Neutrophil (primary cell): Measurements from ENCODE around the gene MEGF11.

Experiments
- H3K27ac ChIP-seq: fragments of 200-600 bp; sonication (generic); 2 replicates; pipeline ENCODE4 v1.5.1; 2016; ENCODE audit warnings: mild to moderate bottlenecking, moderate library complexity
- H3K27me3 ChIP-seq: fragments of 200-600 bp; sonication (generic); 2 replicates; pipeline ENCODE4 v1.6.0; 2016; ENCODE audit warnings: mild to moderate bottlenecking
- H3K36me3 ChIP-seq: fragments of 200-600 bp; sonication (generic); 2 replicates; pipeline ENCODE4 v1.5.1; 2017
- H3K4me1 ChIP-seq, 2 experiments: fragments of 200-600 bp in 1 of 2; sonication (generic) in 1 of 2; 1 replicate in 1 of 2; 2 replicates in 1 of 2; pipeline versions ENCODE4 v1.5.1 to v1.6.1; 2013 to 2016; ENCODE audit warnings: low read depth in 1 of 2, low read length in 1 of 2, mild to moderate bottlenecking in 1 of 2, moderate library complexity in 1 of 2; ENCODE audit not compliant: control insufficient read depth in 1 of 2, insufficient read depth in 1 of 2
- H3K4me3 ChIP-seq, 2 experiments: fragments of 200-600 bp in 1 of 2; sonication (generic) in 1 of 2; 1 replicate in 1 of 2; 2 replicates in 1 of 2; pipeline ENCODE4 v1.5.1; 2013 to 2016; ENCODE audit warnings: low read depth in 1 of 2, low read length in 1 of 2, mild to moderate bottlenecking in 1 of 2, moderate library complexity in 1 of 2
- H3K9me3 ChIP-seq: fragments of 200-600 bp; sonication (generic); 2 replicates; pipeline ENCODE4 v1.5.1; 2016
- TF ChIP-seq, protein P1 (sequence below): fragments of 200-600 bp; sonication (generic); IDR thresholded peaks from 2 replicates; pipeline ENCODE4 v1.5.1; 2016; ENCODE audit warnings: antibody characterized with exemption

The MEGF11 gene

DNA sequence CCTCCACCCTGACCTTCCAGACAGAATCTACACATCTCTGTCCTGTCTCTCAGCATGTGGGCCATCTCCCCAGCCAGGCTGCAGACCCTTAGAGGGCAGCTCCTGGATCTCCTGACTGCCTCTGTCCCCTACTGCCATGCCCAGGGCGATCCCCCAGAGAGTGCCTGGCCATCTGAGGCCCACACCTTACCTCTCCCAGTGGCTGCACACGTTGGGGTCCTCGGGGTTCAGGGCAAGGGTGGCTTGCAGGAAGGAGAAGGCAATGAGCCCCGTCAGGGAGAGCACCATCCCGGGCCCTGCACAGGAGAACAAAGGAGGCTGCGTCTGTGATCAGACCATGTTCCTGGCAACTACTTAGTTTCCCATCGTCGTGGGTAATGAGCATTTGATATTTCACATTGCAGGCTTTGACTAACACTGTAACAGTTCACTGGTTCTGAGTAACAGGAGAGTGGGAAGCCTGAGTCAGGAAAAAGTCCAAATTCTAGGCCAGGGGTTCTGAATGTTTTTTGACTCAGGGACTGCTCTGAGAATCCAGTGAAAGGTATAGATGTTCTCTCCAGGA is 125.4 kb downstream of the MEGF11 start:
- Histone ChIP-seq H3K9me3 (no peaks in the 10 kb centered on the region), H3K36me3 (no peaks in the 10 kb centered on the region), H3K27me3 (peaks cover 18% of the 10 kb centered on the region), H3K4me1 (no peaks in the 10 kb centered on the region), H3K4me3 (no peak overlapping the region), H3K27ac (no peak overlapping the region)
- TF ChIP-seq, protein P1, sequence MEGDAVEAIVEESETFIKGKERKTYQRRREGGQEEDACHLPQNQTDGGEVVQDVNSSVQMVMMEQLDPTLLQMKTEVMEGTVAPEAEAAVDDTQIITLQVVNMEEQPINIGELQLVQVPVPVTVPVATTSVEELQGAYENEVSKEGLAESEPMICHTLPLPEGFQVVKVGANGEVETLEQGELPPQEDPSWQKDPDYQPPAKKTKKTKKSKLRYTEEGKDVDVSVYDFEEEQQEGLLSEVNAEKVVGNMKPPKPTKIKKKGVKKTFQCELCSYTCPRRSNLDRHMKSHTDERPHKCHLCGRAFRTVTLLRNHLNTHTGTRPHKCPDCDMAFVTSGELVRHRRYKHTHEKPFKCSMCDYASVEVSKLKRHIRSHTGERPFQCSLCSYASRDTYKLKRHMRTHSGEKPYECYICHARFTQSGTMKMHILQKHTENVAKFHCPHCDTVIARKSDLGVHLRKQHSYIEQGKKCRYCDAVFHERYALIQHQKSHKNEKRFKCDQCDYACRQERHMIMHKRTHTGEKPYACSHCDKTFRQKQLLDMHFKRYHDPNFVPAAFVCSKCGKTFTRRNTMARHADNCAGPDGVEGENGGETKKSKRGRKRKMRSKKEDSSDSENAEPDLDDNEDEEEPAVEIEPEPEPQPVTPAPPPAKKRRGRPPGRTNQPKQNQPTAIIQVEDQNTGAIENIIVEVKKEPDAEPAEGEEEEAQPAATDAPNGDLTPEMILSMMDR, result no peak

DNA sequence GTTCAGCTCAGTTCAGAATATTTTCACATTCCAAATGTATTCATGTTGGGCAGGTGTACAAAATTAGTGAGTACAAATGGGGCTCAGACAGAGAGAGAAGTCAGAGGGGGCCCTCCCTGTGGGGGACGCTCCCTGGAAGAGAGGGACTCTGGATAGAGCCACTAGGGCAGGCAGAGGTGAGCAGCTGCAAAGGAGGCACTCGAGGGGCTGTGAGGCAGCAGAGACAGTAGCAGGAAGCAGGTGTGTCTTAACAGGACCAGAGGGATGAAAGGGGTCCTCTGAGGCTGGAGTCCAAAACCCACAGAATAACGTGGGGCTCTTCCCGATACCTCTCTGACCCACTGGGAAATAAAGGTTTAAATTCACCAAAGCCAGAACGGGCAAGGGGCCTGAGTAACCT is 127.1 kb downstream of the MEGF11 start:
- no peak overlapping the region for H3K4me3 ChIP-seq
- no peak overlapping the region for H3K27ac ChIP-seq
- H3K4me1 ChIP-seq, result no peaks in the 10 kb centered on the region
- H3K9me3 ChIP-seq, result no peaks in the 10 kb centered on the region
- H3K36me3 ChIP-seq, result no peaks in the 10 kb centered on the region
- TF ChIP-seq, protein P1, result no peak
- H3K27me3 ChIP-seq, result peaks cover 22% of the 10 kb centered on the region

DNA sequence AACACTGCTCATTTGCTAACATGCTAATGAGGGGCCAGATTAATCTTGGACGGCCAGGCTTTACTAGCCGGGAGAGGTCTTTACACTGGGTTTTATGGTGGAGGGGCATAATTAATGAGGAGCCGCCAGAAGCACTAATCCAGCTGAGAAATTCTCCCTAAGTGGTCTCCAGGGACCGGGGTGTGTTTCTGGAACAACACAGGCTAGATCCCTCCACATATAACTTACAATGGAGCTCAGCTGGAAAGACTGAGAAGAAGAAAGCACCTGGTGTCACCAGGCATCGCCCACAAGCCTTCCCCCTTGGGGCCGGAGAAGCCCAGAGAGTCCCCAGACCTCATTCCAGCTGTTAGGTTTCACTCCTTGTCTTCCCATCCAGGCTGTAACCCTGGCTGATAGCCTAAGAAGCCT is 127.5 kb downstream of the MEGF11 start:
- Histone ChIP-seq H3K9me3 (no peaks in the 10 kb centered on the region), H3K4me1 (no peaks in the 10 kb centered on the region), H3K27ac (no peak overlapping the region), H3K36me3 (no peaks in the 10 kb centered on the region), H3K4me3 (no peak overlapping the region), H3K27me3 (peaks cover 26% of the 10 kb centered on the region)
- TF ChIP-seq, protein P1, result no peak

DNA sequence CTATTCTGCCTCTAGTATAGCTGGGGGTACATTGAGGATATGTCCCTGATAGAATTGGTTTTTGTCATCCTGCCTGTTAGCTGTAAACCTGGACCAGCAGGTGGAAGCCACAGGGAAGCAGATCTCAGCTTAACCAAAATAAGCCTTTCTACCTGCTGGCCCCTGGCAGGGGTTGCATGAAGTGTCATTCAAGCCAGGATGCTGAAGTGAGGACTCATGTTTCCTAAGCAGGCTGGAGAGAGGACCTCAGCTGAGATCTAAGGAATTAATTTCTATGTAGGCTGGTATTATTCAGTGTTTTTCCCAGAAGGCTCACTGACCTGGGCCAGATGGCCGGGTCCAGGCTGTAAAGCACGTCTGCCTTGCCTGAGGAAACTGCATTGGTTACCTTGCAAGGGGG is 128.9 kb downstream of the MEGF11 start:
- Histone ChIP-seq H3K4me1 (no peaks in the 10 kb centered on the region), H3K36me3 (no peaks in the 10 kb centered on the region), H3K9me3 (no peaks in the 10 kb centered on the region), H3K4me3 (no peak overlapping the region), H3K27me3 (peaks cover 26% of the 10 kb centered on the region), H3K27ac (no peak overlapping the region)
- TF ChIP-seq, protein P1, result no peak

DNA sequence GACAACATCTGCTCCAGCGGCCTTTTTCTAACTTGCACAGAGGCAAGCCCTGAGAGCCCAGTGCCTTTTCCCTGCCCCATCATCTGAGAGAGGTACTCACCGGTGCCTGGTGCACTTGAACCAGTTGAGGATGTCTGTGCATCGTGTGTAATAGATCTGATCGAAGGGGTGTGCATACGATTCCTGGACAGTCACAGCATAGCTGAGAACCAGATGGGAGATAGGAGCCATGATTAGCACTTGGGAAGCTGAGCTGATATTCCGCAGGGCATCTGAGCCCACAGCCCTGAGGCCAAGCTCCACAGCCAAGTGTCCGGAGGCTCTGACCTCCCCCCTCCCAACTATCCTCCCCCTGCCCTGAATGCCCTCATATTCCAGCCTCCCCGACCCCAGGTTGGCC is 129.8 kb downstream of the MEGF11 start:
- TF ChIP-seq, protein P1, result no peak
- Histone ChIP-seq H3K36me3 (no peaks in the 10 kb centered on the region), H3K4me3 (no peak overlapping the region), H3K27me3 (peaks cover 23% of the 10 kb centered on the region), H3K27ac (no peak overlapping the region), H3K9me3 (no peaks in the 10 kb centered on the region), H3K4me1 (no peaks in the 10 kb centered on the region)

DNA sequence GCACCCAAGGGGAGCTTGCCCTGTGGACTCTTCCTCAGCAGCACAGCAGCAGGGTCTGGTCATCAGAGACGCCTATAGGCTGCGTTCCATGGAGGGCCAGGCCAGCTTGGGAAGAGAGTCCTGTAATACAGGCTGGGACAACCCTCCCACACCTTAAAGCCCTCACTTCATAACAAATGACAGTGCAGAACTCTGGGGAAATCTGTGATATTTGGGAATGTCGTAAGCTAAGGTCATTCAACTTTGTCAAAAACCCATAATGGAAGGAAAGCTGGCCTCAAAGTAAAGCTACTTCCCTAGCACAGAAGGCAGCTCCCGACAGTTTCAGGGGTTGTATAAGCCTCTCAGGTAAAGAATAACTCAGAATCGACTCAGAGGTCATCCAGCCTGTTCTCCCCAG is 133.1 kb downstream of the MEGF11 start:
- no peaks in the 10 kb centered on the region for H3K4me1 ChIP-seq
- H3K27ac ChIP-seq, result no peak overlapping the region
- H3K4me3 ChIP-seq, result no peak overlapping the region
- H3K27me3 ChIP-seq, result peaks cover 34% of the 10 kb centered on the region
- no peaks in the 10 kb centered on the region for H3K36me3 ChIP-seq
- H3K9me3 ChIP-seq, result no peaks in the 10 kb centered on the region
- TF ChIP-seq, protein P1, result no peak
